Thoracic aorta (tissue), 2 donors: Measurements from ENCODE around the gene CASS4. TPM values are rescaled to one million over a fixed set of nuclear protein-coding genes. Genes with fewer than 3 reads are reported as not detected.

Experiments used
- ATAC-seq: fragments of 150-250 bp; one replicate; pipeline ENCODE4 v1.8.0; 2017; ENCODE audit warnings: low read depth; ENCODE audit not compliant: insufficient number of reproducible peaks, low FRiP score
- DNase-seq: peaks from one replicate; pipeline ENCODE4 v3.0.0-alpha.2; 2020; ENCODE audit warnings: low spot score
- H3K27ac ChIP-seq, 2 donors: fragments of 200-600 bp; sonication (generic); 1 replicate in 1 of 2; 2 replicates in 1 of 2; pipeline ENCODE4 v1.5.1; 2016; ENCODE audit warnings: mild to moderate bottlenecking in 2 of 2, moderate library complexity in 2 of 2
- H3K27me3 ChIP-seq: fragments of 200-600 bp; sonication (generic); replicated peaks from 2 replicates; pipeline ENCODE4 v1.6.0; 2016; ENCODE audit warnings: mild to moderate bottlenecking; ENCODE audit not compliant: insufficient read depth
- H3K36me3 ChIP-seq: fragments of 200-600 bp; sonication (generic); one replicate; pipeline ENCODE4 v1.5.1; 2016
- H3K4me1 ChIP-seq, 2 donors: fragments of 200-600 bp; sonication (generic); 1 replicate in 1 of 2; 2 replicates in 1 of 2; pipeline versions ENCODE4 v1.5.1 to v1.6.0; 2016; ENCODE audit warnings: low read depth in 2 of 2, mild to moderate bottlenecking in 1 of 2; ENCODE audit not compliant: control insufficient read depth in 1 of 2
- H3K4me3 ChIP-seq: fragments of 200-600 bp; sonication (generic); 2 replicates; pipeline ENCODE4 v1.5.1; 2016; ENCODE audit warnings: mild to moderate bottlenecking
- H3K9me3 ChIP-seq: fragments of 200-600 bp; sonication (generic); 2 replicates; pipeline ENCODE4 v1.5.1; 2016
- total RNA-seq, 2 donors: library from RNA; depleted of rRNA; stranded (reverse); fragments of >200 nt; gene quantifications; one replicate each; pipeline versions ENCODE4 v1.1.0 to v1.2.3, GENCODE V29; 2016
- TF ChIP-seq, protein P1 (sequence below): fragments of 200-600 bp; sonication (generic); IDR thresholded peaks from one replicate; pipeline ENCODE4 v1.5.1; 2019; ENCODE audit warnings: antibody characterized with exemption

CASS4 gene
- total RNA-seq, 2 donors from 2014 or later: 3.0 to 3.1 TPM

- no peak overlapping the region for H3K27ac ChIP-seq
- TF ChIP-seq, protein P1, sequence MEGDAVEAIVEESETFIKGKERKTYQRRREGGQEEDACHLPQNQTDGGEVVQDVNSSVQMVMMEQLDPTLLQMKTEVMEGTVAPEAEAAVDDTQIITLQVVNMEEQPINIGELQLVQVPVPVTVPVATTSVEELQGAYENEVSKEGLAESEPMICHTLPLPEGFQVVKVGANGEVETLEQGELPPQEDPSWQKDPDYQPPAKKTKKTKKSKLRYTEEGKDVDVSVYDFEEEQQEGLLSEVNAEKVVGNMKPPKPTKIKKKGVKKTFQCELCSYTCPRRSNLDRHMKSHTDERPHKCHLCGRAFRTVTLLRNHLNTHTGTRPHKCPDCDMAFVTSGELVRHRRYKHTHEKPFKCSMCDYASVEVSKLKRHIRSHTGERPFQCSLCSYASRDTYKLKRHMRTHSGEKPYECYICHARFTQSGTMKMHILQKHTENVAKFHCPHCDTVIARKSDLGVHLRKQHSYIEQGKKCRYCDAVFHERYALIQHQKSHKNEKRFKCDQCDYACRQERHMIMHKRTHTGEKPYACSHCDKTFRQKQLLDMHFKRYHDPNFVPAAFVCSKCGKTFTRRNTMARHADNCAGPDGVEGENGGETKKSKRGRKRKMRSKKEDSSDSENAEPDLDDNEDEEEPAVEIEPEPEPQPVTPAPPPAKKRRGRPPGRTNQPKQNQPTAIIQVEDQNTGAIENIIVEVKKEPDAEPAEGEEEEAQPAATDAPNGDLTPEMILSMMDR: no peak
- no peaks in the 10 kb centered on the region for H3K4me1 ChIP-seq
- no peak overlapping the region for H3K4me3 ChIP-seq
- ATAC-seq (no peak), DNase-seq (no peak)
- H3K36me3 ChIP-seq: no peaks in the 10 kb centered on the region
- H3K27me3 ChIP-seq: no peaks in the 10 kb centered on the region
- H3K9me3 ChIP-seq: no peaks in the 10 kb centered on the region
Observed at GRCh38 chr20:56430461-56430860, 18.4 kb downstream of the CASS4 start.

DNA sequence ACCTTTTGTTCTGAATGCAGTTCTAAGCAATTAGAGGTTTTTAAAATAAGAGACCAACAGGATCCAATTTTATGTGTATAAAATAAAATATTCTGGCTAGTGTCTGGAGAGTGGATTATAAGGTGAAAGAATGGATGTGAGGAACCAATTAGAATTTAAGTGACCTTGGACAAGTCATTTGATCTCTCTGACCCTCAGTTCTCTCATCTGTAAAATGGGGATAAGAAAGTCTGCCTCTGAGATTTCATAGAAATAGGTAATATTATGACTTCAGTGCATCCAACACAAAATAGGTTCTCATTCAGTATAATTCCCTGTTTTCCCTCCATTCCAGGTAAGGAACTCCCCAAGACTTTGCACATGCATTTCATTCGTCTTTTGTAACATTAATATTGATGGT lies 18.9 kb downstream of the CASS4 start:
- Histone ChIP-seq H3K27ac (no peak overlapping the region), H3K4me1 (no peaks in the 10 kb centered on the region), H3K27me3 (no peaks in the 10 kb centered on the region), H3K9me3 (no peaks in the 10 kb centered on the region), H3K4me3 (no peak overlapping the region), H3K36me3 (no peaks in the 10 kb centered on the region)
- no peak for ATAC-seq
- DNase-seq: no peak
- TF ChIP-seq, protein P1: no peak

GRCh38 chr20:56431471-56431870 lies 19.4 kb downstream of the CASS4 start:
- TF ChIP-seq, protein P1: no peak
- Histone ChIP-seq H3K4me3 (no peak overlapping the region), H3K4me1 (no peaks in the 10 kb centered on the region), H3K9me3 (no peaks in the 10 kb centered on the region), H3K36me3 (no peaks in the 10 kb centered on the region), H3K27me3 (no peaks in the 10 kb centered on the region), H3K27ac (no peak overlapping the region)
- no peak for DNase-seq
- no peak for ATAC-seq

DNA sequence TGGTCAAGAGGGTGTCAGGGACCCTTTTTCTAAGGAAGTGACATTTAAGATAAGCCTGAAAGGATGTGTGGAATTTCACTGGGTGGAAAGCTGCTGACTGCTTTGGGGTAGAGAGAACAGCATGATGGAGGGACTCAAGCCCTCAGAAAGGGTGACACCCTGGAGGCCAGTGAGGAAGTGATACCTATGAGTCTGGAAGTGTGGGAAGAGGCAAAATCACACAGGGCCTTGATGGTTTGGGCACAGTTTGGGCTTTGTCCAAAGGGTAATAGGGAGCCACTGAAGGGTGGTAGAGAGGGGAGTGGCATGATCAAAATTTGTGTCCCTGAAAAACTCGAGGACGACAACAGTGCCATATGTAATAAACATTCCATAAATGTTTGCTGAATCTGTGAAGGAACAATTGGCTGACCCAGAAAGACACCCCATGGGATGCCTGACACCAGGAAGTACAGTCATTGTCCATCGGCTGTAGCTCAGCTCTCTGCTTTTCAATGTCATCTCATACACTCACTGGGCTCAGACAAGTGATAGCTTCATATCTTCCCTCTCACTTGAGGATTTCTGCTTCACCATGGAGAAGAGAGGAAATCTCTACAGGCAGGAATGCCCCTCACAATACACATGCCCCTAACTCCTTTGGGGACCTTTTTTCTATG lies 21.3 kb downstream of the CASS4 start:
- Histone ChIP-seq H3K4me3 (no peak overlapping the region), H3K36me3 (no peaks in the 10 kb centered on the region), H3K27ac (no peak overlapping the region), H3K4me1 (no peaks in the 10 kb centered on the region), H3K9me3 (no peaks in the 10 kb centered on the region), H3K27me3 (no peaks in the 10 kb centered on the region)
- TF ChIP-seq, protein P1: no peak
- DNase-seq: no peak
- ATAC-seq: no peak

GRCh38 chr20:56433880-56434255 lies 21.8 kb downstream of the CASS4 start:
- DNase-seq: no peak
- H3K27me3 ChIP-seq: no peaks in the 10 kb centered on the region
- H3K27ac ChIP-seq: no peak overlapping the region
- H3K4me1 ChIP-seq: no peaks in the 10 kb centered on the region
- no peak overlapping the region for H3K4me3 ChIP-seq
- no peak for ATAC-seq
- no peaks in the 10 kb centered on the region for H3K36me3 ChIP-seq
- no peaks in the 10 kb centered on the region for H3K9me3 ChIP-seq
- TF ChIP-seq, protein P1: no peak
